ENCODE data around the gene RBSN. TPM values are rescaled to one million over a fixed set of nuclear protein-coding genes. Genes with fewer than 3 reads are reported as not detected.

RBSN gene
- total RNA-seq, 1 experiment from 2014 or later, result 21.4 TPM

DNA sequence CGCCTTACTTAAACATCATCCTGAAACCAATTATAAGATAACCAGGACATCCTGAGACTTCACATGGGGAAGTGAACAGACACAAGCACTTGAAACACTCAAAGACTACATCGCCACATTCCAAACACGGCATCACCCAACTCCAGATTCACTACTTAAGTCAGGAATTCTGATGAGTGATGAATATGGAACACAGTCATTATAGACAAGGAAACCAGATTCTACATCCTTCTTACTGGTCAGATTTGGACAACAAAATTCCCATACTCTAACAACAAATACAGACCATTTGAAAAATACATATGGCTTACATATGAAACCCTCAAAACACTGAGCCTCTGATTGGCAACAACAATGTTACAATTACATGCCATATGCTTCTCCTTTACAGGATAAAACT lies 13.1 kb upstream of the RBSN start:
- Histone ChIP-seq H3K36me3 (no peaks in the 10 kb centered on the region), H3K27me3 (replicated peaks) (no peaks in the 10 kb centered on the region), H3K4me1 (replicated peaks) (no peaks in the 10 kb centered on the region), H3K9me3 (replicated peaks) (no peaks in the 10 kb centered on the region), H3K4me3 (no peak overlapping the region), H3K27ac (no peak overlapping the region)
- no peak for DNase-seq (ENCODE audit: low read depth in 1 of 2, low spot score in 2 of 2)

- Histone ChIP-seq H3K27me3 (replicated peaks) (no peaks in the 10 kb centered on the region), H3K9me3 (replicated peaks) (no peaks in the 10 kb centered on the region), H3K4me1 (replicated peaks) (no peaks in the 10 kb centered on the region), H3K36me3 (no peaks in the 10 kb centered on the region), H3K4me3 (no peak overlapping the region), H3K27ac (no peak overlapping the region)
- no peak for DNase-seq (ENCODE audit: low read depth in 1 of 2, low spot score in 2 of 2)
Observed at GRCh38 chr3:15110206-15110605, 11.3 kb upstream of the RBSN start.

GRCh38 chr3:15108869-15109268 lies 9.9 kb upstream of the RBSN start:
- DNase-seq (ENCODE audit: low read depth in 1 of 2, low spot score in 2 of 2), result no peak
- Histone ChIP-seq H3K27me3 (replicated peaks) (no peaks in the 10 kb centered on the region), H3K36me3 (no peaks in the 10 kb centered on the region), H3K4me1 (replicated peaks) (no peaks in the 10 kb centered on the region), H3K4me3 (no peak overlapping the region), H3K27ac (no peak overlapping the region), H3K9me3 (replicated peaks) (no peaks in the 10 kb centered on the region)

DNA sequence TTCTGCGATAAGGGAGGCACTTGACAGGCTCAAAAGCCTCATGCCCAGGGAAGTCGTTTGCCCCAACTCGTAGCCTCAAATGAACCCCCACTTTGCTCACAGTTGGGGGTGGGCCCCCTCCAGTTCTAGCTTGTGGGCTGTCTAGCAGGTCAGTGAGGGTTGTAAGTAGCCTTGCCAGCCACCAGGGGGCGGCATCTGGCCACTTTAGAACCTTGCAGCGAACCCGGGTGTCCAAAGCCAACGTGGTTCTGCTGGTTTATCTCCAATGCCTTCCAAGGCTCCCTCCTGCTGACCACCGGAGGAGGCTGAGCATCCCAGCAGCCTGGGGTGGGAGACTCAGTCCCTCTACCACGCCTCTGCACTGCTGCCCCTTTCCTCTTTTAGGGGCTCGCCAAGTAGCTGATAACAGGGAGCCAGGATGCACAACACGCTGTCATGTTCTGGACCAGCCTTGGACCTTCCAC lies 9.2 kb upstream of the RBSN start:
- Histone ChIP-seq H3K27me3 (replicated peaks) (no peaks in the 10 kb centered on the region), H3K4me1 (replicated peaks) (no peaks in the 10 kb centered on the region), H3K27ac (no peak overlapping the region), H3K36me3 (no peaks in the 10 kb centered on the region), H3K4me3 (no peak overlapping the region), H3K9me3 (replicated peaks) (no peaks in the 10 kb centered on the region)
- DNase-seq (ENCODE audit: low read depth in 1 of 2, low spot score in 2 of 2), result peak; percentile 23 to 66

GRCh38 chr3:15107075-15107947 lies 8.4 kb upstream of the RBSN start:
- H3K27me3 ChIP-seq (replicated peaks), result no peaks in the 10 kb centered on the region
- no peaks in the 10 kb centered on the region for H3K36me3 ChIP-seq
- no peaks in the 10 kb centered on the region for H3K4me1 ChIP-seq (replicated peaks)
- no peaks in the 10 kb centered on the region for H3K9me3 ChIP-seq (replicated peaks)
- H3K27ac ChIP-seq, result no peak overlapping the region
- DNase-seq (ENCODE audit: low read depth in 1 of 2, low spot score in 2 of 2), result no peak
- no peak overlapping the region for H3K4me3 ChIP-seq

GRCh38 chr3:15102836-15103235 lies 3.9 kb upstream of the RBSN start:
- Histone ChIP-seq H3K4me1 (replicated peaks) (peaks cover 7% of the 10 kb centered on the region; the same call in 1 of the 2 replicates), H3K27ac (no peak overlapping the region), H3K4me3 (no peak overlapping the region), H3K36me3 (peaks cover 3% of the 10 kb centered on the region; the same call in 1 of the 2 replicates), H3K27me3 (replicated peaks) (no peaks in the 10 kb centered on the region), H3K9me3 (replicated peaks) (no peaks in the 10 kb centered on the region)
- DNase-seq (ENCODE audit: low read depth in 1 of 2, low spot score in 2 of 2), result no peak

DNA sequence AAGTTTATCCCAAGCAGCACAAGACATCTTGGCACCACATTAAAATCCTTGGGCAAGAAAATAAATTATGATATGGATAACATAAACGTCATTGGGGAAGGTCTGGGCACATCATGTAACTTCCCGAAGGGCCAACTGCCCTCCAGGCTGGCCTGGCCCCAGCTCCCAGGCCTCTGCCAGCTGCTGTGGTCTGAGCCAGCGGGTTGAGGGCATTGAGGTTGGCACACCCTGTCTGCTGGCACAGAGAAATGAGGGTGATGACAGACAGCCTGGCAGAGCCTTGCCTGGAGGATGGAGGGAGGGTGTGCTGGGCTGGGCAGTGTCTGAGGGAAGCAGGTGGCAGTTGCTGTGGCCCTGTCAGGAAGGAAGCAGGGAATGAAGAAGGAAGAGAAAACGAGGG lies 3.3 kb upstream of the RBSN start:
- no peak for DNase-seq (ENCODE audit: low read depth in 1 of 2, low spot score in 2 of 2)
- H3K4me1 ChIP-seq (replicated peaks), result peaks cover 10% of the 10 kb centered on the region; the same call in 1 of the 2 replicates
- peaks cover 3% of the 10 kb centered on the region; the same call in 1 of the 2 replicates for H3K36me3 ChIP-seq
- no peaks in the 10 kb centered on the region for H3K27me3 ChIP-seq (replicated peaks)
- no peak overlapping the region for H3K27ac ChIP-seq
- H3K9me3 ChIP-seq (replicated peaks), result no peaks in the 10 kb centered on the region
- H3K4me3 ChIP-seq, result no peak overlapping the region

DNA sequence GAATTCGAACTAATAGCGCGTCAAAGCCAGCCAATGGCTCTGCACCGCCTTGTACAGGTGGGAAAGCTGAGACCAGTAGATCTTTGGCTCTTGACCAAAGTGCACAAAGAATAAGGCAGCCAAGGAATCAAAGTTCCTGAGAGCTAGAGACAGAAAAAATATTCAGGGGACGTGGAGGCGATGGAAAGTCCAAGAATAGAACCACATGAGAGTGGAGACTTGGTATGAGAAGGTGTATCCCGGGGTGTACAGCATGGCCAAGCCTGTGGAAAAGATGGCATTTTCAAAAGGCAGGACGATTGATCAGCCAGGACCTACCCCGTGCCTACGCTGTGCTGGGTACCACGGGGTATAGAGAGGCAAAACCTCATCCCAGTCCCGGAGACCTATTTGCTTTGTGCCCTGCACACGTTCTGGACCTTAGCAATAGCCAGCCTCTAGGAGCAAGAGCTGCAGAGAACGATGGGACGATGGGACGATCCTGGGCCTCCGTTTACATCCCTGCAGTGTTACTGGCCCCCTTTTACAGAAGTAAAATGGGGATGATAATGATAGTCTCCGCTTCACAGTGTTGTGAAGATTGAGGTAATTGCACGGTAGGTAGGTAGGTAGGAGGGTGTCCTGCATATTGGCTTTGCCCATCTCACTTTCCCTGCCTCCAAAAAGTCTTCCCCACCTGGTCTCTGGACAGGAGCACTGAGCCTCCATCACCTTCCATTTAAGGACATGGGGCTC lies 583 bp upstream of the RBSN start:
- Histone ChIP-seq H3K27me3 (replicated peaks) (no peaks in the 10 kb centered on the region), H3K27ac (no peak overlapping the region; the same call in 1 of the 2 replicates), H3K4me3 (peak overlapping the region; percentile 64), H3K36me3 (peaks cover 22% of the 10 kb centered on the region), H3K4me1 (replicated peaks) (peaks cover 10% of the 10 kb centered on the region; the same call in 1 of the 2 replicates), H3K9me3 (replicated peaks) (no peaks in the 10 kb centered on the region)
- DNase-seq (ENCODE audit: low read depth in 1 of 2, low spot score in 2 of 2), result no peak

DNA sequence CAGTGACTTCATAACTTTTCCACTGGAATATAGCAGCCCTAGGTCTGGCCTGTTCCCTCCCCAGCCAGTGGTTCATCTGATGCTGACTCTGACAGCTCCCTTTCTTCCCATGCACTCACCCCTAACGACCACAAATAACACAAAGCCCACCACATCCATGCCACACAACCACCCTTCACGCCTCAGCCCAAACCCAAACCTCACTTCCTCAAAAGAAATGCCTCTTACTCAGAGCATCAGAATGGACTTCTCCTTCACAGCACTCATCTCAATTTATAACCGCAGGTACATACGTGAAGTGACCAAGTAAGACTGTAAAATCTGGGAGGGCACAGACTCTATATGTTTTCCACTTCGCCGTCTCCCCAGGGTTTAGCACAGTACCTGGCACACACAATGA lies 1.1 kb downstream of the RBSN start:
- H3K4me3 ChIP-seq, result peak overlapping the region; percentile 64
- no peak overlapping the region for H3K27ac ChIP-seq
- DNase-seq (ENCODE audit: low read depth in 1 of 2, low spot score in 2 of 2), result peak in 1 of 2 experiments; percentile 20
- no peaks in the 10 kb centered on the region for H3K9me3 ChIP-seq (replicated peaks)
- no peaks in the 10 kb centered on the region for H3K27me3 ChIP-seq (replicated peaks)
- peaks cover 28% of the 10 kb centered on the region for H3K36me3 ChIP-seq
- peaks cover 10% of the 10 kb centered on the region; the same call in 1 of the 2 replicates for H3K4me1 ChIP-seq (replicated peaks)

DNA sequence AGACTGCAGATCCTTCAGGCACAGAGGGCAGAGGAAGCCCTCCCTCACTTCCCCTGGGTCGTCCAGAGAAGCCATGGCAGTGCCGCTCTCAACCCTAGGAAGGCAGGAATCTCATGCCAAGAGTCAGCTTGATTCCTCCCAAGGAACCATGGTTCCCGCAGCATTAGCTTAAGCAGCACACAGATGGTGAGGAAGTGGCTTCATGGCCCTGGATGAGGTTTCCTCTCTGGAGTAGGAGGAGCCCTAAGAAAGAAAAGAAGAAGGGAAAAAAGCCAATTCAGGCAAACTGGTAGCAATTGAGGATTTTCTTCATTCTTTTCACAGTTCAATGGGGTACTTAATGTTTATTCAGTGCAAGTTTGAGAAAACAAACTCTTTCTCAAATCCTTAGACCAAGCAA lies 2.9 kb downstream of the RBSN start:
- no peak for DNase-seq (ENCODE audit: low read depth in 1 of 2, low spot score in 2 of 2)
- peaks cover 33% of the 10 kb centered on the region for H3K36me3 ChIP-seq
- peaks cover 10% of the 10 kb centered on the region; the same call in 1 of the 2 replicates for H3K4me1 ChIP-seq (replicated peaks)
- no peak overlapping the region for H3K4me3 ChIP-seq
- H3K27me3 ChIP-seq (replicated peaks), result no peaks in the 10 kb centered on the region
- no peaks in the 10 kb centered on the region for H3K9me3 ChIP-seq (replicated peaks)
- H3K27ac ChIP-seq, result no peak overlapping the region

DNA sequence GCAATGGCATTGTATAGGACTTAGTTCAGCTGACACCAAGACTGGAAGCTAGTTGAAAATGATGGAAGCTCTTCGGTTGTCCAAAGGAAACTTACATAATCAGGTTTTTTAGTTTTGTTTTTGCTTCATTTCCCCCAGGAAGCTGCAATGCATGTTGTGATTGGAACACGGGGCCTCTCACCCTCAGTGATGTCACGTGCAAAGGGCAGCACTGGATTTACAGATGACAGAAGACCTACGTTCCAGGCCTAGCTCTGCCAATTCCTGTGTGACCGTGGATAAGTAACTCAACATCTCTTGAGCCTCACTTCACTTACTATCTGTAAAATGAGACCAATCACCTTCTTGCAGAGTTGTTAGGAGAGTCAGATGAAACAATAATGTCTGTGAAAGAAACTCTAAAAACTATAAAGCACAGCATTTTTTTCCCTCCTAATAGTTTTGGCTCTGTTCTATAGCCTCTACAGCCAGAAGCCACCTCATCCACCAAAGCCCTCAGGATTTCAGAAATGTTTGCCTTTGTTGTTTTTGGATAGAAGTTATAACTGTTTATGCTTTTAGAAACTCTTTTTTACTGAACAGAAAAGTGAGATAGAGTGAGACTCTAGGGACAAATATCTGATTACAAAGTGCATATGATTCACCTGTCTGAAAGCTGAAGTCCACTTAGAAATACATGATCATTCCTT lies 4.6 kb downstream of the RBSN start:
- no peak overlapping the region for H3K4me3 ChIP-seq
- no peaks in the 10 kb centered on the region for H3K27me3 ChIP-seq (replicated peaks)
- peaks cover 39% of the 10 kb centered on the region for H3K36me3 ChIP-seq
- DNase-seq (ENCODE audit: low read depth in 1 of 2, low spot score in 2 of 2), result no peak
- H3K27ac ChIP-seq, result no peak overlapping the region
- peaks cover 5% of the 10 kb centered on the region; the same call in 1 of the 2 replicates for H3K4me1 ChIP-seq (replicated peaks)
- no peaks in the 10 kb centered on the region for H3K9me3 ChIP-seq (replicated peaks)

DNA sequence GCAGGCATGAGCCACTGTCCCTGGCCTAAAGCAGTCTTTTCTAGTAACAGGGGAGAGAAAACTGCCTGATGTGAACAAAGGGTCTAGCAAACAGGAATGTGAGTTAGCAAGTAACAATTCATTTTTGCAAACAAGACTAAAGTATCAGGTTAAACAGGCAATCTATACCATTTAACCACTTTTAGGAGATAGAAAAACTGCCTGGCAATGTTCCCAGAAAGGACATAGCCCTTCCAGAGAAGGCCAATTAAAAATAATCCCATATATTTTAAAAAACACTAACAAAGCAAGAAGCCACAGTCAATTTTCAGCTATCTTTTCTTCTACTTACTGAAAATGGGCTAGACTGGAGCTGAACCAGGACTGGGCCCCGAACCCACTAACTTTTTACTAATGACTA lies 6.3 kb downstream of the RBSN start:
- Histone ChIP-seq H3K4me1 (replicated peaks) (peaks cover 2% of the 10 kb centered on the region; the same call in 1 of the 2 replicates), H3K9me3 (replicated peaks) (no peaks in the 10 kb centered on the region), H3K36me3 (peaks cover 43% of the 10 kb centered on the region), H3K4me3 (no peak overlapping the region), H3K27ac (no peak overlapping the region), H3K27me3 (replicated peaks) (no peaks in the 10 kb centered on the region)
- no peak for DNase-seq (ENCODE audit: low read depth in 1 of 2, low spot score in 2 of 2)

GRCh38 chr3:15091575-15091974 lies 7.4 kb downstream of the RBSN start:
- Histone ChIP-seq H3K27me3 (replicated peaks) (no peaks in the 10 kb centered on the region), H3K36me3 (peaks cover 54% of the 10 kb centered on the region), H3K9me3 (replicated peaks) (no peaks in the 10 kb centered on the region), H3K27ac (no peak overlapping the region), H3K4me3 (no peak overlapping the region), H3K4me1 (replicated peaks) (no peaks in the 10 kb centered on the region)
- DNase-seq (ENCODE audit: low read depth in 1 of 2, low spot score in 2 of 2), result no peak

Measured in SJSA1 (cell line).